ENCODE results near the gene SLC26A9. TPM values are rescaled to one million over a fixed set of nuclear protein-coding genes. Genes with fewer than 3 reads are reported as not detected.
A peak's percentile ranks its signal among the peaks of the same experiment; 100 is the strongest.

The SLC26A9 gene
- total RNA-seq, 1 experiment from 2014 or later, result not detected

DNA sequence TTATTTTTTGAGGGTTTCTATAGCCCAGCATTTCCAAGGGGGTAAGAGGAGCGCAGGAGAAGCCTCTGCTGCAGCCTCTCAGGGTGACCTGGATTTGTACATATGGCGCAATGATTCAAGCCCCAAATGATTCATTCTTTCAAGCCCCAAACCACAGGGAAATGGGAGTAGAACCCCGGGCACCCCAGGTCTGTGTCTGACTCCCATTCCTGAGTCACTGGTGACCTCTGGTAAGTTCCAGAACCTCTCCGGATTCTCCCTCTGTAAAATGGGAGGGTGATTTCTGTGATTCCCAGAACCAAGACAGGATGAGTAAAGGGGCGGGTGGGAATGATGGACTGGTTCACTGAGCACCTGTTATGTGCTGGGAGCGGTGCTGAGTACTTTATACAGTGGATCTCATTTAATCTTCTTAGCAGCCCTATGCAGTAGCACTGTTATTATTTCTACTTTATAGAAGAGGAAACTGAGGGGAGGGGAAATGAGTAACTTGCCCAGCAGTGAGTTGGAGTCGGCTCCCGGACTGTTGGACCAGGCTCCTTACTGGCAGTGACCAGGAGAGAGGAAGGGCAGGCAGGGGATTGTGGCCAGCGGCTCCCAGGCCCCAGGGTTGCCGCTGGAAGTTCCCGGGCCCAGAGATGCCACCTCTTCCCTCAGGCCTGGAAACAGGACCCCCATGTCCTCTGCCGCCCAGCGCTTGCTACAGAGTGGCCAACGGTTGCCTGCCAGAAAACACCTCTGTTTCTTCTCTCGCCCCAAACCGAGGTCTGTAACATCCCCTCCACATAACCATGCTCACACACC is 20.3 kb upstream of the SLC26A9 start:
- no peaks in the 10 kb centered on the region for H3K9me3 ChIP-seq (ENCODE audit: low read depth, low read length, poor library complexity, severe bottlenecking)
- TF ChIP-seq, protein P1, sequence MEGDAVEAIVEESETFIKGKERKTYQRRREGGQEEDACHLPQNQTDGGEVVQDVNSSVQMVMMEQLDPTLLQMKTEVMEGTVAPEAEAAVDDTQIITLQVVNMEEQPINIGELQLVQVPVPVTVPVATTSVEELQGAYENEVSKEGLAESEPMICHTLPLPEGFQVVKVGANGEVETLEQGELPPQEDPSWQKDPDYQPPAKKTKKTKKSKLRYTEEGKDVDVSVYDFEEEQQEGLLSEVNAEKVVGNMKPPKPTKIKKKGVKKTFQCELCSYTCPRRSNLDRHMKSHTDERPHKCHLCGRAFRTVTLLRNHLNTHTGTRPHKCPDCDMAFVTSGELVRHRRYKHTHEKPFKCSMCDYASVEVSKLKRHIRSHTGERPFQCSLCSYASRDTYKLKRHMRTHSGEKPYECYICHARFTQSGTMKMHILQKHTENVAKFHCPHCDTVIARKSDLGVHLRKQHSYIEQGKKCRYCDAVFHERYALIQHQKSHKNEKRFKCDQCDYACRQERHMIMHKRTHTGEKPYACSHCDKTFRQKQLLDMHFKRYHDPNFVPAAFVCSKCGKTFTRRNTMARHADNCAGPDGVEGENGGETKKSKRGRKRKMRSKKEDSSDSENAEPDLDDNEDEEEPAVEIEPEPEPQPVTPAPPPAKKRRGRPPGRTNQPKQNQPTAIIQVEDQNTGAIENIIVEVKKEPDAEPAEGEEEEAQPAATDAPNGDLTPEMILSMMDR (conservative IDR thresholded peaks at IDR 0.05; ENCODE audit: low read depth, low read length), result no peak
- no peak for TF ChIP-seq EZH2 (IDR thresholded peaks at IDR 0.05; ENCODE audit: borderline replicate concordance, low read depth, low read length, poor library complexity, severe bottlenecking)
- no TSS peak for BruUV-seq (replicated peaks)
- ChIA-PET CTCF (no interaction called here), POLR2A (ENCODE audit: low non-redundant PET) (no interaction called here)
- intact Hi-C loops (cut with micrococcal nuclease; ENCODE audit: unreplicated experiment), result no loop called here
- no peak overlapping the region for H3K4me3 ChIP-seq (ENCODE audit: low read depth, low read length, poor library complexity, severe bottlenecking)
- H3K27me3 ChIP-seq (replicated peaks; ENCODE audit: insufficient read depth, low read depth, low read length, poor library complexity), result no peaks in the 10 kb centered on the region
- no peak for DNase-seq (ENCODE audit: low spot score)
- H3K36me3 ChIP-seq (ENCODE audit: insufficient read depth, low read length, poor library complexity, severe bottlenecking), result no peaks in the 10 kb centered on the region
- peaks cover 14% of the 10 kb centered on the region for H3K4me1 ChIP-seq (ENCODE audit: insufficient read depth, low read length, poor library complexity, severe bottlenecking)
- no peak overlapping the region for H3K27ac ChIP-seq (ENCODE audit: low read depth, low read length, poor library complexity, severe bottlenecking)

DNA sequence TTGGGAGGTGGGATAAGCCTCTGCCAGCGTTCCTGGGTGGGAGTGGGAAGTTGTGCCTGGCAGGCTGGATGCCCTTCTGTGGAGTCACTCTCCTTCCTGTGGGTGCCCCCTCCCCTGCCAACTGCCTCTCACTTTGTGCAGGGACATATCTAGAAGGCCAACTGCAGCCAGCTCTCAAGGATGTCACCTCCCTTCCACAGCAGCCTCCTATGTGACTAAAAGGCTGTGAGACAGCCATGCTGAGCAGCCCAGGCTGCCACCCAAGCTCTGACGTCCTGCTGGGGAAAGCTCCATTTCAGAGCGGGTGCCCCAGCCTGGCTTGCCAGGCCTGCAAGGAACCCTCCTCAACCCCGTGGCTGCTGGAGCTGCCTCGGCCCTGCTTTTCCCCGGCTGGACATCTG is 19.6 kb upstream of the SLC26A9 start:
- intact Hi-C loops (cut with micrococcal nuclease; ENCODE audit: unreplicated experiment), result no loop called here
- Histone ChIP-seq H3K9me3 (ENCODE audit: low read depth, low read length, poor library complexity, severe bottlenecking) (no peaks in the 10 kb centered on the region), H3K27me3 (replicated peaks; ENCODE audit: insufficient read depth, low read depth, low read length, poor library complexity) (no peaks in the 10 kb centered on the region), H3K27ac (ENCODE audit: low read depth, low read length, poor library complexity, severe bottlenecking) (no peak overlapping the region), H3K36me3 (ENCODE audit: insufficient read depth, low read length, poor library complexity, severe bottlenecking) (no peaks in the 10 kb centered on the region), H3K4me3 (ENCODE audit: low read depth, low read length, poor library complexity, severe bottlenecking) (no peak overlapping the region), H3K4me1 (ENCODE audit: insufficient read depth, low read length, poor library complexity, severe bottlenecking) (peaks cover 14% of the 10 kb centered on the region)
- BruUV-seq (replicated peaks), result no TSS peak
- ChIA-PET POLR2A (ENCODE audit: low non-redundant PET) (no interaction called here), CTCF (interaction anchor here (0.9 kb wide), 1 partner anchor 14 kb away, joined by 4 read pairs; no protein-coding TSS in a partner anchor)
- DNase-seq (ENCODE audit: low spot score), result no peak
- TF ChIP-seq, protein P1 (conservative IDR thresholded peaks at IDR 0.05; ENCODE audit: low read depth, low read length), result no peak
- no peak for TF ChIP-seq EZH2 (IDR thresholded peaks at IDR 0.05; ENCODE audit: borderline replicate concordance, low read depth, low read length, poor library complexity, severe bottlenecking)

DNA sequence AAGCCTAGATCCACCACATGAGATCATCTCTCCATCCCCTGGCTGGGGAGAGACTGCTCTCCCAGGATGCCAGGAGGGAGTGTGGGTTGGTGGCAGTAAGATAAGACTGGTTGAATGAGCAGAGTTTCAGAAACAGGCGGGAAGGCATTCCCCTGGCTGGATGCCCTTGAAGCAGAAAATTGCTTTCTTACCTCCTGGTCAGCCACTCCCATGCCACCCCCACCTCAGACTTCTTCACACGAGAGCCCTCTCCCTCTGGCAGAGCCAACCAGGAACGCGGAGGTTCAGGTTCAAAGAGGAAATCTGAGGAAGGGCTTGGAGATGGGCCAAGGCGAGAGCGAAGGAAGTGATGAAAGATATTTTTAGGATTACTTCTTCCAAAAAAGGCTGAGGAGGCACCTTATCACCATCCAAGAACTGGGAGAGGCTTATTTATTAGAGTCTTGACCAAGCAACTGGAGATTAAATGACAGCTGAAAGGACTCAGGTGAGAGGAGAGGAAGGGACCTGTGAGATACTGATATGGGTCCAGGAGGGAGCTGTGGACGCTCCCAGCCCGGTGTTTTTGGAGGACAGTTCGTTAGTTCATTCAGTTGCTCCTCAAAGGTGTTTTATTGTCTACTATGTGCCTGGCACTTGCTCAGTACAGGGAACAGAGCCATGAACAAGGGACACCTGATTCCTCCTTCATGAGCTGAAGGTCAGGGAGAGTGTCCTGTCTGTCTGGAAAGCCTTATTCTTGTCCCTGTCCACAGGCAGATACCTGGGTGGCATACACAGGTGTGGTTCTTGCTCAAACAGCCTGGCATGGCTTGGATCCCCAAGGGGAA is 18.9 kb upstream of the SLC26A9 start:
- CTCF ChIA-PET, result interaction anchor here (0.9 to 1.2 kb wide), 2 partner anchors 15 kb away, joined by 4 read pairs; no protein-coding TSS in a partner anchor
- POLR2A ChIA-PET (ENCODE audit: low non-redundant PET), result no interaction called here

More for the DNA sequence above, 18.9 kb upstream of the SLC26A9 start:
- TF ChIP-seq EZH2 (IDR thresholded peaks at IDR 0.05; ENCODE audit: borderline replicate concordance, low read depth, low read length, poor library complexity, severe bottlenecking), result no peak
- TF ChIP-seq, protein P1 (conservative IDR thresholded peaks at IDR 0.05; ENCODE audit: low read depth, low read length), result no peak
- BruUV-seq (replicated peaks), result no TSS peak
- Histone ChIP-seq H3K27me3 (replicated peaks; ENCODE audit: insufficient read depth, low read depth, low read length, poor library complexity) (no peaks in the 10 kb centered on the region), H3K9me3 (ENCODE audit: low read depth, low read length, poor library complexity, severe bottlenecking) (no peaks in the 10 kb centered on the region), H3K4me3 (ENCODE audit: low read depth, low read length, poor library complexity, severe bottlenecking) (no peak overlapping the region), H3K27ac (ENCODE audit: low read depth, low read length, poor library complexity, severe bottlenecking) (no peak overlapping the region), H3K4me1 (ENCODE audit: insufficient read depth, low read length, poor library complexity, severe bottlenecking) (peaks cover 14% of the 10 kb centered on the region), H3K36me3 (ENCODE audit: insufficient read depth, low read length, poor library complexity, severe bottlenecking) (no peaks in the 10 kb centered on the region)
- intact Hi-C loops (cut with micrococcal nuclease; ENCODE audit: unreplicated experiment), result no loop called here
- peak; percentile 30 for DNase-seq (ENCODE audit: low spot score)

Measured in A673 (cell line).